Right hindlimb (tissue), 1 donor: ENCODE results near the gene RRP12.

ENCODE experiments used
- DNase-seq: peaks from one replicate; pipeline ENCODE4 v3.0.0-alpha.2; 2018

The RRP12 gene

DNA sequence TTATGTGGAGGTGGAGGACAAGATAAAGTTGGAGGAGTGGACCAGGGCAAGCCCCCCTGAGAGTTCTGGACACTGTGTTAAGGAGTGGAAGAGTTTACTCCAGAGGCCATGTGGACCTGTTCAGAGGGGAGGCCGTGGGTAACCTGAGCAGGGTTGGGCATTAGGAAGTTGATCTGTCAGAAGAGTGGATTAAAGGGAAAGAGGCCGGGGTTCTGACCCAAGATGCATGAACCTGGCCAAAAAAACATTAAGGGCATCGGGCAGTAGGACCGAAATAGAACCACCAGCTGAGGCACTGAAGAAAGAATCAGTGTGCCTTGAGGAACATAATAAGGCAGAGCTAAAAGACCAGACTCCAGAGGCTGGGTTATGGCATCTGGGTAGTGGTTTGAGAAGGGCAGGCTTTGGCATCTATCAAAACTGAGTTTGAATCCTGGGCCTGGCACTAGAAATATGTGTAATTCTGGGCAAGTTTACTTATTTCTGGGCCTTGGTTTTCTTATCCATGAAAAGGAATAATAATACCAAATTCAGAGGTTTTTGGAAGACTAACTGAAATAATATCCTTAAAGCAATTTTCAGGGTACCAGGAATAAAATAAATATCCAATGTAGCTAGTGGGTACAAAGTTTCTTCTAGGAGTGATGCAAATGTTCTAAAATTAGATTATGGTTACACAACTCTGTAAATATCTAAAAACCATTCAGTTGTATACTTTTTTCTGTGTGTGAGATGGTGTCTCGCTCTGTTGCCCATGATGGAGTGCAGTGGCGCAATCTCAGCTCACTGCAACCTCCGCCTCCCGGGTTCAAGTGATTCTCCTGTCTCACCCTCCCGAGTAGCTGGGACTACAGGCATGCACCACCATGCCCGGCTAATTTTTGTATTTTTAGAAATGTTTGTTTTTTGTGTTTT lies 93.0 kb downstream of the RRP12 start:
- no peak for DNase-seq

DNA sequence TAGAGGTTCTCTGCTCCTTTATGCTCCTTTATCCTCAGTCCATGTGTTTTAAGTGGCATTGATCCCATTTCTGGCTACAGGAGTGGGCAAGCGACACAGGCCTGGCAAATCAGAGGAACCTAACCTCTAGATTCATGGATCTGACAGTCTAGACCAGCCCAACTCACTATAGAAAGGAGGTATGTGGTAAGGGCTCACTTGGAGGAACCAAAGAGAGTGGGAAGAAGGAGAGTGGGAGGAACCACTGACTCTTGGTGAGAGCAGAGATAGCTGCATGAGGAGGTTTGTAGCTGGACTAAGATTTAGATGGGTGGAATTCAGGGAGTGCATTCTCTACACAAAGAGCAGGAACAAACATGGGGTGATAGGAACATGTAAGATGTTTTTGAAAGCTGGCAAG lies 93.7 kb downstream of the RRP12 start:
- DNase-seq, result no peak
